K562 (cell line): ENCODE data around the gene THRSP. TPM values are rescaled to one million over a fixed set of nuclear protein-coding genes. Genes with fewer than 3 reads are reported as not detected.

Source experiments
- CHCHD3 ChIP-seq: fragments of 250-450 bp; sonication (Bioruptor Pico); IDR thresholded peaks from 2 replicates; pipeline ENCODE4 v2.1.2; 2022; ENCODE audit warnings: mild to moderate bottlenecking
- CHD1 ChIP-seq: fragments of 200-600 bp; sonication (generic); IDR thresholded peaks from one replicate; pipeline ENCODE4 v1.6.1; 2012; ENCODE audit warnings: mild to moderate bottlenecking, moderate library complexity, low read length, inconsistent platforms
- HNRNPLL ChIP-seq: fragments of 200-400 bp; formaldehyde crosslinking; IDR thresholded peaks from 2 replicates; pipeline ENCODE4 v1.6.1; 2017; ENCODE audit warnings: low read length, low read depth, mild to moderate bottlenecking; ENCODE audit not compliant: poor library complexity, severe bottlenecking
- HSF4 ChIP-seq: fragments of 250-450 bp; sonication (Bioruptor Pico); IDR thresholded peaks from 2 replicates; pipeline ENCODE4 v2.1.2; 2022; ENCODE audit warnings: mild to moderate bottlenecking, moderate library complexity, borderline replicate concordance
- KHSRP ChIP-seq: fragments of 450-650 bp; IDR thresholded peaks from 2 replicates; pipeline ENCODE4 v1.6.1; 2017
- MCM3 ChIP-seq: fragments of 450-650 bp; IDR thresholded peaks from 2 replicates; pipeline ENCODE4 v1.6.1; 2016
- MCM7 ChIP-seq, 2 experiments: fragments of 450-650 bp; IDR thresholded peaks; 2 replicates each; pipeline ENCODE4 v1.6.1; 2016 to 2018
- POLR2AphosphoS2 ChIP-seq: IDR thresholded peaks from 2 replicates; pipeline ENCODE4 v1.6.1; 2012; ENCODE audit warnings: low read length, improper control_type of control experiment
- POU5F1 ChIP-seq: fragments of 150-350 bp; IDR thresholded peaks from 2 replicates; pipeline ENCODE4 v1.6.1; 2014; ENCODE audit warnings: borderline replicate concordance, low read length, low read depth, mild to moderate bottlenecking; ENCODE audit not compliant: partially characterized antibody
- PYGO2 ChIP-seq: fragments of 450-650 bp; IDR thresholded peaks from 2 replicates; pipeline ENCODE4 v1.6.1; 2016; ENCODE audit warnings: mild to moderate bottlenecking, missing genetic modification characterization, moderate library complexity, missing compliant biosample characterization
- SP2 ChIP-seq: IDR thresholded peaks from 2 replicates; pipeline ENCODE4 v1.6.1; 2011; ENCODE audit warnings: mild to moderate bottlenecking, low read depth, low read length, moderate library complexity; ENCODE audit not compliant: poor library complexity, severe bottlenecking; ENCODE audit errors: extremely low read depth
- TAF7 ChIP-seq: fragments of 450-650 bp; IDR thresholded peaks from 2 replicates; pipeline ENCODE4 v1.6.1; 2016; ENCODE audit warnings: missing genetic modification characterization, missing compliant biosample characterization
- TCFL5 ChIP-seq: fragments of 250-450 bp; sonication (Bioruptor Pico); conservative IDR thresholded peaks from 2 replicates; pipeline ENCODE4 v1.6.1; 2021; ENCODE audit warnings: mild to moderate bottlenecking, moderate library complexity, matching md5 sums
- ZNF311 ChIP-seq: fragments of 250-450 bp; sonication (Bioruptor Pico); IDR thresholded peaks from 2 replicates; pipeline ENCODE4 v1.4.0; 2020; ENCODE audit warnings: mild to moderate bottlenecking, moderate library complexity
- ZNF507 ChIP-seq: conservative IDR thresholded peaks from 2 replicates; pipeline ENCODE4 v1.6.1; 2017; ENCODE audit warnings: missing genetic modification characterization, missing compliant biosample characterization
- ZNF561 ChIP-seq: fragments of 450-650 bp; formaldehyde crosslinking; conservative IDR thresholded peaks from 2 replicates; pipeline ENCODE4 v1.4.0; 2020; ENCODE audit warnings: mild to moderate bottlenecking, moderate library complexity
- polyA plus RNA-seq, 8 experiments: library from polyadenylated mRNA; depleted of rRNA in 4 of 8; stranded (reverse) in 5 of 8; unstranded in 3 of 8; fragments of >200 nt; fragmentation: Nextera tagmentation in 2 of 8; fragmentation: Illumina TruSeq in 1 of 8; extraction: Ambion mirVana in 2 of 8; extraction: Trizol in 1 of 8; gene quantifications; 2 replicates each; pipeline versions ENCODE4 v1.2.1 to v1.2.3, GENCODE V29; 2011 to 2014; ENCODE audit warnings: inconsistent platforms in 1 of 8, missing spikeins in 1 of 8
- total RNA-seq, 7 experiments: library from RNA; depleted of rRNA in 6 of 7; stranded (reverse); fragments of >200 nt in 6 of 7; fragmentation: Illumina TruSeq in 2 of 7; extraction: Trizol in 2 of 7; gene quantifications; 2 replicates each; pipeline versions ENCODE4 v1.2.1 to v1.2.3, GENCODE V29; 2011 to 2021; ENCODE audit warnings: low replicate concordance in 1 of 7
- TF ChIP-seq, protein P1 (sequence below): sonication (generic); formaldehyde crosslinking; IDR thresholded peaks from 2 replicates; pipeline ENCODE4 v1.8.1; 2023; ENCODE audit warnings: mild to moderate bottlenecking, missing genetic modification reagents
- TF ChIP-seq, protein P2 (sequence below): sonication (generic); formaldehyde crosslinking; IDR thresholded peaks from 2 replicates; pipeline ENCODE4 v1.8.1; 2023; ENCODE audit warnings: mild to moderate bottlenecking, missing genetic modification reagents
- TF ChIP-seq, protein P3 (sequence below): IDR thresholded peaks from 2 replicates; pipeline ENCODE4 v1.6.1; 2011; ENCODE audit not compliant: insufficient read length; ENCODE audit errors: extremely low read depth
- TF ChIP-seq, protein P4 (sequence below): sonication (generic); formaldehyde crosslinking; IDR thresholded peaks from 2 replicates; pipeline ENCODE4 v1.8.1; 2023; ENCODE audit warnings: mild to moderate bottlenecking, missing genetic modification reagents

The THRSP gene
- total and polyA plus RNA-seq, 9 of the 15 experiments (the other 6 are each of a cell fraction or from before 2014, with no cell fraction given): 0.23 to 0.56 (median 0.31) TPM; not detected in 2

DNA sequence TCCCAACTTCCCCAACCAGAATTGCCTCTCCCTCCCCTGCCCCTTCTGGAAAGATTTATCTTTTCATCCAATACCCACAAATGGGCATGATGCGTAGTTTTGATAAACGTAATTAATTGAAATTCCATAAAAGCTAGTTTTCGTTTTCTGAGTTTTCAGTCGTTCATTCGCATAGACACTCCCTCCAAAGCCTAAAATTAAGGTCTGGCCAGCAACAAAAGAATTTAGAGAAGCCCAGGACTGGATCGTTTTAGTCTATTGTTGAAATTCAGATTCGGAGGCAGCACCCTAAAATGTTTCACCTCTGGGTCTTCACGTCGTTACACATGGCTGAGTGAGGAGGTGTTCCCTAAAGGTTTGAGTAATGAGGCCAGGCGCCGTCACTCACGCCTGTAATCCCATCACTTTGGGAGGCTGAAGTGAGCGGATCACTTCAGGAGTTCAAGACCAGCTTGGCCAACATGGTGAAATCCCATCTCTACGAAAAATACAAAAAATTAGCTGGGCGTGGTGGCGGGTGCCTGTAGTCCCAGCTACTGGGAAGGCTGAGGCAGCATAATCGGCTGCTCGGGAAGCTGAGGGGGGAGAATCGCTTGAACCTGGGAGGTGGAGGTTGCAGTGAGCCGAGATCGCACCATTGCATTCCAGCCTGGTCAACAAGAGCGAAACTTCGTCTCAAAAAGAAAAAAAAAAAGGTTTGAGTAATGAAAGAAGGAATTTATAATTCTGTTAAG lies 16.6 kb downstream of the THRSP start (continued):
- TF ChIP-seq, protein P1, sequence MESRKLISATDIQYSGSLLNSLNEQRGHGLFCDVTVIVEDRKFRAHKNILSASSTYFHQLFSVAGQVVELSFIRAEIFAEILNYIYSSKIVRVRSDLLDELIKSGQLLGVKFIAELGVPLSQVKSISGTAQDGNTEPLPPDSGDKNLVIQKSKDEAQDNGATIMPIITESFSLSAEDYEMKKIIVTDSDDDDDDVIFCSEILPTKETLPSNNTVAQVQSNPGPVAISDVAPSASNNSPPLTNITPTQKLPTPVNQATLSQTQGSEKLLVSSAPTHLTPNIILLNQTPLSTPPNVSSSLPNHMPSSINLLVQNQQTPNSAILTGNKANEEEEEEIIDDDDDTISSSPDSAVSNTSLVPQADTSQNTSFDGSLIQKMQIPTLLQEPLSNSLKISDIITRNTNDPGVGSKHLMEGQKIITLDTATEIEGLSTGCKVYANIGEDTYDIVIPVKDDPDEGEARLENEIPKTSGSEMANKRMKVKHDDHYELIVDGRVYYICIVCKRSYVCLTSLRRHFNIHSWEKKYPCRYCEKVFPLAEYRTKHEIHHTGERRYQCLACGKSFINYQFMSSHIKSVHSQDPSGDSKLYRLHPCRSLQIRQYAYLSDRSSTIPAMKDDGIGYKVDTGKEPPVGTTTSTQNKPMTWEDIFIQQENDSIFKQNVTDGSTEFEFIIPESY (CRISPR knock-in tag): no peak
- TF ChIP-seq ZNF561 (CRISPR knock-in tag): no peak
- TF ChIP-seq POLR2AphosphoS2: no peak
- no peak for TF ChIP-seq ZNF507 (tag)
- no peak for TF ChIP-seq POU5F1
- no peak for TF ChIP-seq CHCHD3
- TF ChIP-seq MCM7 (IDR thresholded peaks at IDR 0.05): no peak
- TF ChIP-seq HSF4 (CRISPR knock-in tag): no peak
- TF ChIP-seq MCM3: no peak
- no peak for TF ChIP-seq PYGO2
- TF ChIP-seq ZNF311 (CRISPR knock-in tag): no peak
- no peak for TF ChIP-seq CHD1
- TF ChIP-seq, protein P2, sequence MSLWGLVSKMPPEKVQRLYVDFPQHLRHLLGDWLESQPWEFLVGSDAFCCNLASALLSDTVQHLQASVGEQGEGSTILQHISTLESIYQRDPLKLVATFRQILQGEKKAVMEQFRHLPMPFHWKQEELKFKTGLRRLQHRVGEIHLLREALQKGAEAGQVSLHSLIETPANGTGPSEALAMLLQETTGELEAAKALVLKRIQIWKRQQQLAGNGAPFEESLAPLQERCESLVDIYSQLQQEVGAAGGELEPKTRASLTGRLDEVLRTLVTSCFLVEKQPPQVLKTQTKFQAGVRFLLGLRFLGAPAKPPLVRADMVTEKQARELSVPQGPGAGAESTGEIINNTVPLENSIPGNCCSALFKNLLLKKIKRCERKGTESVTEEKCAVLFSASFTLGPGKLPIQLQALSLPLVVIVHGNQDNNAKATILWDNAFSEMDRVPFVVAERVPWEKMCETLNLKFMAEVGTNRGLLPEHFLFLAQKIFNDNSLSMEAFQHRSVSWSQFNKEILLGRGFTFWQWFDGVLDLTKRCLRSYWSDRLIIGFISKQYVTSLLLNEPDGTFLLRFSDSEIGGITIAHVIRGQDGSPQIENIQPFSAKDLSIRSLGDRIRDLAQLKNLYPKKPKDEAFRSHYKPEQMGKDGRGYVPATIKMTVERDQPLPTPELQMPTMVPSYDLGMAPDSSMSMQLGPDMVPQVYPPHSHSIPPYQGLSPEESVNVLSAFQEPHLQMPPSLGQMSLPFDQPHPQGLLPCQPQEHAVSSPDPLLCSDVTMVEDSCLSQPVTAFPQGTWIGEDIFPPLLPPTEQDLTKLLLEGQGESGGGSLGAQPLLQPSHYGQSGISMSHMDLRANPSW: no peak
- TF ChIP-seq HNRNPLL: no peak
- no peak for TF ChIP-seq TCFL5 (CRISPR knock-in tag)
- no peak for TF ChIP-seq SP2
- TF ChIP-seq KHSRP: no peak
- no peak; the same call in 1 of the 2 replicates for TF ChIP-seq TAF7 (tag)
- TF ChIP-seq, protein P3, sequence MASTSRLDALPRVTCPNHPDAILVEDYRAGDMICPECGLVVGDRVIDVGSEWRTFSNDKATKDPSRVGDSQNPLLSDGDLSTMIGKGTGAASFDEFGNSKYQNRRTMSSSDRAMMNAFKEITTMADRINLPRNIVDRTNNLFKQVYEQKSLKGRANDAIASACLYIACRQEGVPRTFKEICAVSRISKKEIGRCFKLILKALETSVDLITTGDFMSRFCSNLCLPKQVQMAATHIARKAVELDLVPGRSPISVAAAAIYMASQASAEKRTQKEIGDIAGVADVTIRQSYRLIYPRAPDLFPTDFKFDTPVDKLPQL: no peak
- TF ChIP-seq, protein P4, sequence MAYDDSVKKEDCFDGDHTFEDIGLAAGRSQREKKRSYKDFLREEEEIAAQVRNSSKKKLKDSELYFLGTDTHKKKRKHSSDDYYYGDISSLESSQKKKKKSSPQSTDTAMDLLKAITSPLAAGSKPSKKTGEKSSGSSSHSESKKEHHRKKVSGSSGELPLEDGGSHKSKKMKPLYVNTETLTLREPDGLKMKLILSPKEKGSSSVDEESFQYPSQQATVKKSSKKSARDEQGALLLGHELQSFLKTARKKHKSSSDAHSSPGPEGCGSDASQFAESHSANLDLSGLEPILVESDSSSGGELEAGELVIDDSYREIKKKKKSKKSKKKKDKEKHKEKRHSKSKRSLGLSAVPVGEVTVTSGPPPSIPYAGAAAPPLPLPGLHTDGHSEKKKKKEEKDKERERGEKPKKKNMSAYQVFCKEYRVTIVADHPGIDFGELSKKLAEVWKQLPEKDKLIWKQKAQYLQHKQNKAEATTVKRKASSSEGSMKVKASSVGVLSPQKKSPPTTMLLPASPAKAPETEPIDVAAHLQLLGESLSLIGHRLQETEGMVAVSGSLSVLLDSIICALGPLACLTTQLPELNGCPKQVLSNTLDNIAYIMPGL (CRISPR knock-in tag): no peak
